IMR-90 (cell line): Measurements from ENCODE around the gene CACNB2. TPM values are rescaled to one million over a fixed set of nuclear protein-coding genes. Genes with fewer than 3 reads are reported as not detected.

ENCODE experiments used
- ATAC-seq: fragments of 200-7000 bp; cut with Tn5 transposase; 2 replicates; pipeline ENCODE4 v1.9.1; 2020; ENCODE audit warnings: low read depth, mild to moderate bottlenecking, moderate library complexity
- BruUV-seq: library from RNA; stranded (reverse); fragments of 400-500 nt; replicated peaks from 2 replicates; lab custom pipeline; 2021; lab: Mats Ljungman, UMichigan
- CTCF ChIA-PET: fragments of 300-600 bp; formaldehyde crosslinking; extraction: SDS; loops from one replicate; lab custom pipeline; 2021; ENCODE audit warnings: antibody characterized with exemption; lab: Yijun Ruan, JAX
- POLR2A ChIA-PET: fragments of 300-600 bp; sonication (Branson Sonifier 250); formaldehyde crosslinking; loops from one replicate; lab custom pipeline; 2022; ENCODE audit warnings: antibody characterized with exemption; ENCODE audit not compliant: unreplicated experiment; lab: Charles Lee
- DNase-seq: peaks from one replicate; pipeline ENCODE4 v3.0.0; 2013
- H2AFZ ChIP-seq: replicated peaks from 2 replicates; pipeline ENCODE3; 2013; ENCODE audit warnings: low read length, mild to moderate bottlenecking; ENCODE audit not compliant: poor library complexity
- H2AK5ac ChIP-seq: 2 replicates; pipeline ENCODE4 v1.6.1; 2013; ENCODE audit warnings: low read depth, low read length, inconsistent platforms
- H2AK9ac ChIP-seq: replicated peaks from 2 replicates; pipeline ENCODE3; 2013; ENCODE audit warnings: mild to moderate bottlenecking, low read depth, low read length, moderate library complexity; ENCODE audit not compliant: poor library complexity
- H2BK120ac ChIP-seq: 2 replicates; pipeline ENCODE4 v1.6.1; 2013; ENCODE audit warnings: low read depth, low read length, inconsistent platforms
- H2BK15ac ChIP-seq: 3 replicates; pipeline ENCODE4 v1.6.1; 2013; ENCODE audit warnings: low read depth, low read length, inconsistent platforms
- H2BK20ac ChIP-seq: 2 replicates; pipeline ENCODE4 v1.6.1; 2013; ENCODE audit warnings: low read depth, mild to moderate bottlenecking, inconsistent platforms, low read length, moderate library complexity
- H2BK5ac ChIP-seq: 2 replicates; pipeline ENCODE4 v1.6.1; 2013; ENCODE audit warnings: mild to moderate bottlenecking, low read depth, low read length, inconsistent platforms; ENCODE audit not compliant: poor library complexity, severe bottlenecking
- H3K14ac ChIP-seq: replicated peaks from 2 replicates; pipeline ENCODE4 v1.6.1; 2013; ENCODE audit warnings: low read depth, low read length, inconsistent platforms
- H3K18ac ChIP-seq: 2 replicates; pipeline ENCODE4 v1.6.1; 2013; ENCODE audit warnings: low read depth, low read length, control low read depth
- H3K23ac ChIP-seq: 2 replicates; pipeline ENCODE4 v1.6.1; 2013; ENCODE audit warnings: low read depth, low read length, inconsistent platforms
- H3K27ac ChIP-seq: 2 replicates; pipeline ENCODE4 v1.5.1; 2013; ENCODE audit warnings: mild to moderate bottlenecking, control low read depth, low read length; ENCODE audit not compliant: insufficient read depth
- H3K27me3 ChIP-seq: 2 replicates; pipeline ENCODE4 v1.6.1; 2013; ENCODE audit warnings: low read length; ENCODE audit not compliant: control insufficient read depth, insufficient read depth
- H3K36me3 ChIP-seq: 2 replicates; pipeline ENCODE4 v1.6.1; 2013; ENCODE audit warnings: low read length, mixed read lengths; ENCODE audit not compliant: control insufficient read depth, insufficient read depth
- H3K4ac ChIP-seq: 2 replicates; pipeline ENCODE4 v1.6.1; 2013; ENCODE audit warnings: low read depth, low read length, inconsistent platforms
- H3K4me1 ChIP-seq: 2 replicates; pipeline ENCODE4 v1.6.1; 2013; ENCODE audit warnings: low read length, mixed read lengths; ENCODE audit not compliant: control insufficient read depth, insufficient read depth
- H3K4me2 ChIP-seq: 2 replicates; pipeline ENCODE4 v1.6.1; 2013; ENCODE audit warnings: low read depth, mild to moderate bottlenecking, control low read depth, low read length, moderate library complexity
- H3K4me3 ChIP-seq: 2 replicates; pipeline ENCODE4 v1.5.1; 2013; ENCODE audit warnings: low read depth, mild to moderate bottlenecking, control low read depth, low read length, moderate library complexity; ENCODE audit not compliant: insufficient read depth
- H3K56ac ChIP-seq: 2 replicates; pipeline ENCODE4 v1.6.1; 2013; ENCODE audit warnings: low read length, inconsistent platforms; ENCODE audit not compliant: insufficient read depth; ENCODE audit errors: extremely low read depth
- H3K79me1 ChIP-seq, 2 experiments: 2 replicates each; pipeline ENCODE4 v1.6.1; 2013; ENCODE audit warnings: low read length in 2 of 2, inconsistent platforms in 1 of 2, low read depth in 1 of 2
- H3K9ac ChIP-seq: 2 replicates; pipeline ENCODE4 v1.6.1; 2013; ENCODE audit warnings: low read depth, low read length, control low read depth
- H3K9me1 ChIP-seq: 2 replicates; pipeline ENCODE4 v1.6.1; 2013; ENCODE audit warnings: low read length, inconsistent platforms; ENCODE audit not compliant: insufficient read depth
- H3K9me3 ChIP-seq: 2 replicates; pipeline ENCODE4 v1.6.1; 2013; ENCODE audit warnings: low read length; ENCODE audit not compliant: control insufficient read depth, insufficient read depth
- H4K20me1 ChIP-seq: 2 replicates; pipeline ENCODE4 v1.6.1; 2013; ENCODE audit warnings: low read length, inconsistent platforms; ENCODE audit not compliant: insufficient read depth
- H4K5ac ChIP-seq: 2 replicates; pipeline ENCODE4 v1.6.1; 2013; ENCODE audit warnings: mild to moderate bottlenecking, low read depth, low read length, control low read depth
- H4K8ac ChIP-seq, 2 experiments: 2 replicates each; pipeline ENCODE4 v1.6.1; 2013; ENCODE audit warnings: low read depth in 2 of 2, low read length in 2 of 2, control low read depth in 1 of 2, inconsistent platforms in 1 of 2
- H4K91ac ChIP-seq: 2 replicates; pipeline ENCODE4 v1.6.1; 2013; ENCODE audit warnings: low read depth, low read length, inconsistent platforms; ENCODE audit not compliant: insufficient read depth
- BHLHE40 ChIP-seq: fragments of 150-350 bp; IDR thresholded peaks from 2 replicates; pipeline ENCODE4 v1.6.1; 2016; ENCODE audit warnings: mild to moderate bottlenecking, low read depth, low read length
- CEBPB ChIP-seq: IDR thresholded peaks from 2 replicates; pipeline ENCODE4 v1.6.1; 2012; ENCODE audit warnings: low read depth, low read length, improper control_type of control experiment
- CHD1 ChIP-seq: IDR thresholded peaks from 2 replicates; pipeline ENCODE4 v1.6.1; 2012; ENCODE audit warnings: low read depth, low read length, improper control_type of control experiment
- CTCF ChIP-seq: conservative IDR thresholded peaks from 2 replicates; pipeline ENCODE4 v1.5.1; 2012; ENCODE audit warnings: mild to moderate bottlenecking, low read depth, low read length, improper control_type of control experiment
- ELK1 ChIP-seq: fragments of 150-350 bp; IDR thresholded peaks from 2 replicates; pipeline ENCODE4 v1.6.1; 2016; ENCODE audit warnings: low read depth, mild to moderate bottlenecking, low read length, moderate library complexity, borderline replicate concordance
- FOS ChIP-seq: fragments of 150-350 bp; IDR thresholded peaks from 2 replicates; pipeline ENCODE4 v1.6.1; 2016; ENCODE audit warnings: low read depth, low read length
- MAFK ChIP-seq: IDR thresholded peaks from 2 replicates; pipeline ENCODE4 v1.6.1; 2012; ENCODE audit warnings: low read depth, low read length, improper control_type of control experiment
- MAZ ChIP-seq: IDR thresholded peaks from 2 replicates; pipeline ENCODE4 v1.6.1; 2012; ENCODE audit warnings: low read depth, mild to moderate bottlenecking, low read length, improper control_type of control experiment, moderate library complexity, borderline replicate concordance
- MXI1 ChIP-seq: IDR thresholded peaks from 2 replicates; pipeline ENCODE4 v1.6.1; 2012; ENCODE audit warnings: low read depth, mild to moderate bottlenecking, low read length, moderate library complexity, borderline replicate concordance
- NFE2L2 ChIP-seq: fragments of 150-350 bp; IDR thresholded peaks from 2 replicates; pipeline ENCODE4 v1.6.1; 2016; ENCODE audit warnings: low read depth, mild to moderate bottlenecking, low read length
- POLR2A ChIP-seq: IDR thresholded peaks from 2 replicates; pipeline ENCODE4 v1.6.1; 2012; ENCODE audit warnings: mild to moderate bottlenecking, low read depth, low read length
- RAD21 ChIP-seq: IDR thresholded peaks from 2 replicates; pipeline ENCODE4 v1.6.1; 2012; ENCODE audit warnings: low read length, improper control_type of control experiment
- RCOR1 ChIP-seq: IDR thresholded peaks from 2 replicates; pipeline ENCODE4 v1.6.1; 2012; ENCODE audit warnings: mild to moderate bottlenecking, low read length, improper control_type of control experiment; ENCODE audit not compliant: insufficient replicate concordance
- RFX5 ChIP-seq: IDR thresholded peaks from 2 replicates; pipeline ENCODE4 v1.8.0; 2012; ENCODE audit warnings: low read depth, mild to moderate bottlenecking, low read length, moderate library complexity
- SMC3 ChIP-seq: fragments of 150-350 bp; IDR thresholded peaks from 2 replicates; pipeline ENCODE4 v1.6.1; 2016; ENCODE audit warnings: low read depth, mild to moderate bottlenecking, antibody characterized with exemption, low read length, moderate library complexity
- USF2 ChIP-seq: fragments of 150-350 bp; IDR thresholded peaks from 2 replicates; pipeline ENCODE4 v1.6.1; 2017; ENCODE audit warnings: mild to moderate bottlenecking, antibody characterized with exemption, low read length, low read depth
- WGBS, 2 experiments: methylation state at CpG; one replicate each; pipeline versions ENCODE4 v1.1.5 to v1.1.7; 2013; ENCODE audit warnings: missing lambda C conversion rate in 2 of 2; ENCODE audit not compliant: insufficient read length in 1 of 2; ENCODE audit errors: extremely low coverage in 2 of 2; 5-methylcytosine and 5-hydroxymethylcytosine counted together
- dilution Hi-C: fragments of 300-500 bp; cut with HindIII; formaldehyde crosslinking; loops from one replicate; pipeline ENCODE4 v1.14.3; 2018; ENCODE audit warnings: low sequenced_read_pairs; ENCODE audit not compliant: unreplicated experiment
- in situ Hi-C: fragments of 300-500 bp; cut with MboI; formaldehyde crosslinking; loops from 3 replicates; pipeline ENCODE4 v1.14.3; 2019; ENCODE audit warnings: low sequenced_read_pairs, inconsistent platforms, mixed read lengths
- intact Hi-C: fragments of 100-400 bp; cut with micrococcal nuclease; formaldehyde crosslinking; loops from 2 replicates; pipeline ENCODE4 v1.10.0; 2022
- polyA plus RNA-seq, 3 experiments: library from polyadenylated mRNA; depleted of rRNA; stranded (reverse); fragments of >200 nt; gene quantifications; 2 replicates each; pipeline ENCODE4 v1.2.3, GENCODE V29; 2012; ENCODE audit warnings: low replicate concordance in 1 of 3
- total RNA-seq: library from RNA; depleted of rRNA; stranded (reverse); fragments of >200 nt; gene quantifications from 2 replicates; pipeline ENCODE4 v1.2.3, GENCODE V29; 2012

The CACNB2 gene
- total and polyA plus RNA-seq, 2 of the 4 experiments (the other 2 are of a cell fraction): 0.36 TPM

GRCh38 chr10:18109341-18109870 is 30.8 kb upstream of the CACNB2 start:
- no TSS peak for BruUV-seq

More at GRCh38 chr10:18109341-18109870, 30.8 kb upstream of the CACNB2 start:
- no peak overlapping the region for H2BK5ac ChIP-seq
- CTCF ChIA-PET: no interaction called here
- no peak overlapping the region for H3K4me3 ChIP-seq
- no peak overlapping the region for H2AK5ac ChIP-seq
- H3K9ac ChIP-seq: no peak overlapping the region
- no peak overlapping the region for H2AK9ac ChIP-seq
- H2BK15ac ChIP-seq: no peak overlapping the region
- POLR2A ChIA-PET: no interaction called here
- dilution Hi-C loops: no loop called here
- no peak overlapping the region for H3K23ac ChIP-seq
- H3K9me3 ChIP-seq: no peaks in the 10 kb centered on the region
- H3K36me3 ChIP-seq: no peaks in the 10 kb centered on the region
- no peak overlapping the region for H4K91ac ChIP-seq
- WGBS, 2 experiments: no CpG with 5 or more reads among the region's 6 CpGs
- no peak for DNase-seq
- intact Hi-C loops: no loop called here
- no peak overlapping the region for H4K8ac ChIP-seq
- no peak overlapping the region for H3K18ac ChIP-seq
- no peak overlapping the region for H3K14ac ChIP-seq
- H2BK20ac ChIP-seq: no peak overlapping the region
- no peak for TF ChIP-seq POLR2A
- no peak for TF ChIP-seq ELK1
- no peak for TF ChIP-seq CTCF
- no peak for TF ChIP-seq MAZ
- no peak for TF ChIP-seq CHD1
- TF ChIP-seq FOS: no peak
- no peak for TF ChIP-seq RCOR1
- TF ChIP-seq USF2: no peak
- TF ChIP-seq MXI1: no peak
- no peak for TF ChIP-seq RFX5
- TF ChIP-seq BHLHE40: no peak
- no peak for TF ChIP-seq SMC3
- TF ChIP-seq CEBPB: no peak
- TF ChIP-seq MAFK: no peak
- no peak for TF ChIP-seq RAD21
- TF ChIP-seq NFE2L2: no peak
- H3K56ac ChIP-seq: no peak overlapping the region
- no peak overlapping the region for H3K27ac ChIP-seq
- H3K9me1 ChIP-seq: no peaks in the 10 kb centered on the region
- H2BK120ac ChIP-seq: no peak overlapping the region
- H3K27me3 ChIP-seq: peaks cover 48% of the 10 kb centered on the region
- in situ Hi-C loops: loop anchor here (10.0 kb wide), 1 partner anchor 505 kb away; no protein-coding TSS in a partner anchor
- H3K4ac ChIP-seq: no peak overlapping the region
- no peak overlapping the region for H3K4me2 ChIP-seq
- H4K5ac ChIP-seq: no peak overlapping the region
- no peak overlapping the region for H2AFZ ChIP-seq
- no peaks in the 10 kb centered on the region for H4K20me1 ChIP-seq
- no peak for ATAC-seq
- no peaks in the 10 kb centered on the region for H3K79me1 ChIP-seq
- H3K4me1 ChIP-seq: no peaks in the 10 kb centered on the region
